Loucy (cell line): Measurements from ENCODE around the gene IHH.

ENCODE experiments used
- H2AFZ ChIP-seq: fragments of 200-600 bp; sonication (generic); 2 replicates; pipeline ENCODE4 v1.6.0; 2016; ENCODE audit warnings: antibody characterized with exemption, mild to moderate bottlenecking, low read length, moderate library complexity
- H3F3A ChIP-seq: fragments of 200-600 bp; 2 replicates; pipeline ENCODE4 v1.6.0; 2016; ENCODE audit warnings: antibody characterized with exemption, low read depth, mild to moderate bottlenecking
- H3K27me3 ChIP-seq: fragments of 200-600 bp; sonication (generic); 2 replicates; pipeline ENCODE4 v1.6.1; 2014; ENCODE audit warnings: low read length, mild to moderate bottlenecking; ENCODE audit not compliant: insufficient read depth, poor library complexity, severe bottlenecking
- H3K36me3 ChIP-seq: fragments of 200-600 bp; sonication (generic); 2 replicates; pipeline ENCODE4 v1.6.1; 2016; ENCODE audit warnings: low read length; ENCODE audit not compliant: insufficient read depth
- H3K4me1 ChIP-seq: fragments of 200-600 bp; sonication (generic); 2 replicates; pipeline ENCODE4 v1.5.1; 2014; ENCODE audit warnings: low read length, mild to moderate bottlenecking; ENCODE audit not compliant: insufficient read depth, poor library complexity, severe bottlenecking
- H3K4me2 ChIP-seq: fragments of 200-600 bp; sonication (generic); 2 replicates; pipeline ENCODE4 v1.6.0; 2014; ENCODE audit warnings: antibody characterized with exemption, low read length, low read depth, mild to moderate bottlenecking; ENCODE audit not compliant: poor library complexity, severe bottlenecking
- H3K4me3 ChIP-seq: fragments of 200-600 bp; sonication (generic); 2 replicates; pipeline ENCODE4 v1.5.1; 2014; ENCODE audit warnings: low read length, mild to moderate bottlenecking, mixed read lengths; ENCODE audit not compliant: poor library complexity, severe bottlenecking
- H3K79me2 ChIP-seq: fragments of 200-600 bp; sonication (generic); 2 replicates; pipeline ENCODE4 v1.6.1; 2014; ENCODE audit warnings: low read length; ENCODE audit not compliant: insufficient read depth
- H3K9ac ChIP-seq: fragments of 200-600 bp; sonication (generic); 2 replicates; pipeline ENCODE4 v1.6.0; 2014; ENCODE audit warnings: mild to moderate bottlenecking, low read depth, low read length, moderate library complexity; ENCODE audit not compliant: poor library complexity, severe bottlenecking
- H3K9me2 ChIP-seq: fragments of 200-600 bp; sonication (generic); replicated peaks from 2 replicates; pipeline ENCODE4 v1.6.1; 2016; ENCODE audit warnings: low read depth, low read length, mixed read lengths
- H3K9me3 ChIP-seq: fragments of 200-600 bp; sonication (generic); 2 replicates; pipeline ENCODE4 v1.6.1; 2014; ENCODE audit warnings: mild to moderate bottlenecking, antibody characterized with exemption, low read length, low read depth; ENCODE audit not compliant: insufficient read depth
- H4K20me1 ChIP-seq: fragments of 200-600 bp; sonication (generic); 2 replicates; pipeline ENCODE4 v1.6.0; 2014; ENCODE audit warnings: antibody characterized with exemption, low read length, mild to moderate bottlenecking; ENCODE audit not compliant: insufficient read depth, poor library complexity, severe bottlenecking
- EZH2phosphoT487 ChIP-seq: fragments of 200-600 bp; IDR thresholded peaks from 2 replicates; pipeline ENCODE4 v1.6.1; 2018; ENCODE audit warnings: antibody characterized with exemption, mild to moderate bottlenecking, moderate library complexity, borderline replicate concordance
- TF ChIP-seq, protein P1 (sequence below): fragments of 200-600 bp; sonication (generic); conservative IDR thresholded peaks from 2 replicates; pipeline ENCODE4 v1.5.1; 2014; ENCODE audit warnings: mild to moderate bottlenecking, antibody characterized with exemption, low read length

The IHH gene

DNA sequence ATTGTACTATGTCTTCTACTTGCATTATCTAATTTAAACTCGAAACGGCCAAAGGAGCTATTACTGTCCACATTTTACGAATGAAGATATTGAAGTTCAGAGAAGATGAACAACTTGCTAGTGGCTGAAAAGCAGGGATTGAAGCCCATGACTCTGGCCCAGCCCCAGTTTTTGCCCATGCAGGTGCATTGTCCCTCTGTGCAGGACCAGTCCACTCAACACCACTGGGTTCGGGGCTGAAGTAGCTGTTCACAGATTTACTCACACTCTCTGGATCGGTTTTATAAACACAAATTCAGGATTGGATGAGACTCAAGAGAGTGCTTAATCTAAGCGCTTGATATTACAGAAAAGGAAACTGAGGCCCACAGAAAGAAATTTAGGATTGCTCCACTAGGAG, 1.4 kb upstream of the IHH start:
- Histone ChIP-seq H2AFZ (no peak overlapping the region), H3K36me3 (no peaks in the 10 kb centered on the region), H3F3A (no peaks in the 10 kb centered on the region), H3K4me1 (no peaks in the 10 kb centered on the region), H3K79me2 (no peaks in the 10 kb centered on the region), H3K9me2 (no peaks in the 10 kb centered on the region), H3K4me3 (no peak overlapping the region), H3K9ac (no peak overlapping the region), H3K4me2 (no peak overlapping the region), H4K20me1 (no peaks in the 10 kb centered on the region), H3K27me3 (no peaks in the 10 kb centered on the region), H3K9me3 (no peaks in the 10 kb centered on the region)
- TF ChIP-seq EZH2phosphoT487, result no peak
- TF ChIP-seq, protein P1, sequence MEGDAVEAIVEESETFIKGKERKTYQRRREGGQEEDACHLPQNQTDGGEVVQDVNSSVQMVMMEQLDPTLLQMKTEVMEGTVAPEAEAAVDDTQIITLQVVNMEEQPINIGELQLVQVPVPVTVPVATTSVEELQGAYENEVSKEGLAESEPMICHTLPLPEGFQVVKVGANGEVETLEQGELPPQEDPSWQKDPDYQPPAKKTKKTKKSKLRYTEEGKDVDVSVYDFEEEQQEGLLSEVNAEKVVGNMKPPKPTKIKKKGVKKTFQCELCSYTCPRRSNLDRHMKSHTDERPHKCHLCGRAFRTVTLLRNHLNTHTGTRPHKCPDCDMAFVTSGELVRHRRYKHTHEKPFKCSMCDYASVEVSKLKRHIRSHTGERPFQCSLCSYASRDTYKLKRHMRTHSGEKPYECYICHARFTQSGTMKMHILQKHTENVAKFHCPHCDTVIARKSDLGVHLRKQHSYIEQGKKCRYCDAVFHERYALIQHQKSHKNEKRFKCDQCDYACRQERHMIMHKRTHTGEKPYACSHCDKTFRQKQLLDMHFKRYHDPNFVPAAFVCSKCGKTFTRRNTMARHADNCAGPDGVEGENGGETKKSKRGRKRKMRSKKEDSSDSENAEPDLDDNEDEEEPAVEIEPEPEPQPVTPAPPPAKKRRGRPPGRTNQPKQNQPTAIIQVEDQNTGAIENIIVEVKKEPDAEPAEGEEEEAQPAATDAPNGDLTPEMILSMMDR, result no peak

DNA sequence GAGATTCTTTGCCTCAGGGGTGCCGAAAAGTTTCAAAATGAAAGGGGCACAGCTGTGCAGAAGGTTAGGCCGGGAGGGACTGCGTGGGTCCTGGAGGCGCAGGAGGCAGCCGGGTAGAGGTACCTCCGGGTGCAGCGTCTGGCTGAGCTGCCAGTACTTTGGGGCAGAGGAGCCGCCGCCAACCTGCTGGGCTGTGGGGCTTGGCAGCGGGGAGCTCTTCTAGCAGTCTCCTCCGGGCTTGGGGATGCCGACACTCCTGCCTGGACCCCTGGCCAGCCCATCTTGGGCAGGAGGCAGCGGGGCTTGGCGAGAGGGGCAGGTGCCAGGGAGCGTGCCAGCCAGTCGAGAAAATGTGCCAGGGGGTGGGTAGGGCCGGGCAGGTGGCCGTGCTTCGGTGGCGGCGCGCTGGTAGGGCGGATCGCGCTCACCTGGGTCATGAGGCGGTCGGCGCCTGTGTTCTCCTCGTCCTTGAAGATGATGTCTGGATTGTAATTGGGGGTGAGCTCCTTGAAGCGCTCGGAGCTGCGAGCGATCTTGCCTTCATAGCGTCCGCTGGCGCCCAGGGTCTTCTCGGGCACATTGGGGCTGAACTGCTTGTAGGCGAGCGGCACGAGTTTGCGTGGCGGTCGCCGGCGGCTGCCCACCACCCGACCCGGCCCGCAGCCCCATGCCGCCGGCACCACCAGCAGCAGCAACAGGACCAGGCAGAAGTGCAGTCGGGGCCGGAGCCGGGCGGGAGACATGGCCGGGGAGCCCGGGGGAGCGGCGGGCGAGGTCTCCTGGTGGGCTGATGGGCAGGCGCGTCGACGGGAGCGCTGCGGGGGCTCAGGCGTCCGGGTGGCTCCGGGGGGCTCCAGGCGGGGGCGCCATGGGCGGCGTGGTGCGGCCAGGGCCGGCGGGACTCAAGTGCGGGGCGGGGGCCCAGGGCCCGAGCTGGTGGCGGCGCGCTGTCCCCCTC, 717 bp downstream of the IHH start:
- Histone ChIP-seq H3K4me1 (no peaks in the 10 kb centered on the region), H4K20me1 (no peaks in the 10 kb centered on the region), H3K36me3 (no peaks in the 10 kb centered on the region), H3K4me2 (no peak overlapping the region), H3K4me3 (no peak overlapping the region), H3F3A (no peaks in the 10 kb centered on the region), H3K27me3 (no peaks in the 10 kb centered on the region), H3K9ac (no peak overlapping the region), H3K9me3 (no peaks in the 10 kb centered on the region), H2AFZ (no peak overlapping the region), H3K79me2 (no peaks in the 10 kb centered on the region), H3K9me2 (no peaks in the 10 kb centered on the region)
- TF ChIP-seq, protein P1, result no peak
- TF ChIP-seq EZH2phosphoT487, result no peak

GRCh38 chr2:219059375-219059724, 1.4 kb downstream of the IHH start:
- Histone ChIP-seq H3K36me3 (no peaks in the 10 kb centered on the region), H3F3A (no peaks in the 10 kb centered on the region), H3K9me2 (no peaks in the 10 kb centered on the region), H3K79me2 (no peaks in the 10 kb centered on the region), H3K4me2 (no peak overlapping the region), H3K4me3 (no peak overlapping the region), H3K9me3 (no peaks in the 10 kb centered on the region), H4K20me1 (no peaks in the 10 kb centered on the region), H3K4me1 (no peaks in the 10 kb centered on the region), H3K27me3 (no peaks in the 10 kb centered on the region), H3K9ac (no peak overlapping the region), H2AFZ (no peak overlapping the region)
- TF ChIP-seq, protein P1, result no peak
- no peak for TF ChIP-seq EZH2phosphoT487
